Ectodermal cell (in vitro differentiated cells): ENCODE data around the gene RIT2. TPM values are rescaled to one million over a fixed set of nuclear protein-coding genes. Genes with fewer than 3 reads are reported as not detected.

ENCODE experiments used
- H3K27ac ChIP-seq: 2 replicates; pipeline ENCODE4 v1.7.0; 2013; ENCODE audit warnings: mild to moderate bottlenecking, low read depth, low read length; ENCODE audit not compliant: insufficient read depth, poor library complexity, severe bottlenecking
- H3K27me3 ChIP-seq: 2 replicates; pipeline ENCODE4 v1.7.0; 2013; ENCODE audit warnings: mild to moderate bottlenecking, low read length; ENCODE audit not compliant: insufficient read depth, control insufficient read depth, poor library complexity, severe bottlenecking
- H3K36me3 ChIP-seq: one replicate; pipeline ENCODE4 v1.7.0; 2013; ENCODE audit warnings: low read length; ENCODE audit not compliant: control insufficient read depth, insufficient read depth
- H3K4me1 ChIP-seq: one replicate; pipeline ENCODE4 v1.7.0; 2013; ENCODE audit warnings: low read length; ENCODE audit not compliant: control insufficient read depth, insufficient read depth
- H3K4me3 ChIP-seq: 2 replicates; pipeline ENCODE4 v1.7.0; 2013; ENCODE audit warnings: low read depth, low read length, control low read depth; ENCODE audit not compliant: insufficient read depth
- H3K9me3 ChIP-seq: 2 replicates; pipeline ENCODE4 v1.7.0; 2013; ENCODE audit warnings: mild to moderate bottlenecking, low read length, moderate library complexity; ENCODE audit not compliant: control insufficient read depth
- WGBS, 2 experiments: methylation state at CpG; one replicate each; pipeline ENCODE4 v1.1.7; 2013; ENCODE audit warnings: missing lambda C conversion rate in 2 of 2; 5-methylcytosine and 5-hydroxymethylcytosine counted together
- polyA plus RNA-seq, 4 experiments: library from polyadenylated mRNA; stranded (reverse); fragments of 50-300 nt; gene quantifications; one replicate each; pipeline ENCODE4 v1.2.3, GENCODE V29; 2013

RIT2 gene
- not detected for polyA plus RNA-seq (2013, experiment 1 of 4)
- polyA plus RNA-seq (2013, experiment 2 of 4) = not detected
- not detected for polyA plus RNA-seq (2013, experiment 3 of 4)
- not detected for polyA plus RNA-seq (2013, experiment 4 of 4)

DNA sequence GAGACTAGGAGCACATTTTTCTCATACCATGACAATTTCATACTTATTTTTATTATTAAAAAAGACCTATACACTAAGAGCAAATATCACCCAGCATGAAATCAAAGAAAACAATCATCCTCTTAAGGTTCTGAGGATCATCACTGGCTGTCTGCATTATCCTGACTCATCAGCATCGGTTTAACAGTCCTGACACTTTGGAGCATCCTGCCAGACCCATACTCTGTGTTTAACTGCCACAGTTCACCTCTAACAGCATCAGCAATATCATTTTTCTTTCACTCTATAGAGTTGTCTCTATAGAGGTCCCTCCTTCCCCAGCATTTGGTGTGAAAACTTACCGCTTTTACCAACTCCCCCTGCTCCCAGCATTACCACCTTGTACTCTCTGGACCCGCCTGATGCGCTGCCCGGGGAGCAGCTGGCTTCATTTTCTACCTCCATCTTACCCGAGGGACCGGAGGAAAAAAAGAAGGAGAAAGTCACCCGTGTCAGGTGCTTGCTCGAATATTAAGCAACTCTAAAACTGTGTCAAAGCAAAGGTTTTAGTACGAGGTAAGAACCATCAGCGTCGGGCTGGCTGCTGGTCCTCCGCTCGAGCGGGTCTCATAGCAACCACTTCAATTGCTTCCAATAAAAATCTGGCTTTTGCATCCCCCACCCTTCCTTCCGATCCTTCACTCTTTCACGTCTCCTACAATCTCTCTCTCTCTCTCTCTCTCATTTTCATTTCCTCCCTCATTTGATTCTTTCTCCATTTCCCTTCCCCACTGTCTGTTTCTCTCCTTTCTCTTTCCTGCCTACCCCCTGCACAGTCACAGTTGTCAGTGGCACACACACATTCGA is at the start of gene RIT2:
Gene RIT2 (minus strand): TSS at position 610 of the 846 bp plus-strand sequence.
- Histone ChIP-seq H3K27ac (no peak within 1 kb of the TSS), H3K36me3 (no peaks in the 10 kb centered on the region), H3K4me1 (no peaks in the 10 kb centered on the region), H3K4me3 (no peak within 1 kb of the TSS), H3K9me3 (no peaks in the 10 kb centered on the region), H3K27me3 (no peaks in the 10 kb centered on the region)
- WGBS, 2 experiments = 83 to 85% methylated on average over 18 of the region's 18 CpGs

DNA sequence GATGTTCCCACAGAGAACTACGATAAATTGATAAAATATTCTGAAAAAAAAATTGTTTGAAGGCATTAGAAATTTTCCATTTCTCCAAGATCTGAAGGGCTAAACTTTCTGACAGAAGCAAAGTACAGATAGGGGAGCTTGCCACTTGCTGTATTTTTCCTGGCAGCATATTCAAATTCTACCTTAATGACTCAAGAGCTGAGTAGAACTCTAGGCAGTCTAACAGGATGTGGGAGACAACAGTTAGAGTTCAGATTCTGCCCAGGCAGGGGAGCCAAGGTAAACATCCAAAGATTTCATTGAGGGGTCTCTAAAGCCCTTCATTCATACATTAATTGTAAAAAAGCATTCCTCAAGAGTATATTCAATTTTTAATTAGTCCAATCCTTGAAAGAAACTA is 46.0 kb upstream of the RIT2 start:
- no peak overlapping the region for H3K4me3 ChIP-seq
- H3K27ac ChIP-seq = no peak overlapping the region
- H3K27me3 ChIP-seq = no peaks in the 10 kb centered on the region
- no peaks in the 10 kb centered on the region for H3K4me1 ChIP-seq
- no peaks in the 10 kb centered on the region for H3K36me3 ChIP-seq
- WGBS, 2 experiments = 95 to 100% methylated on average over 1 of the region's 1 CpG
- peaks cover 2% of the 10 kb centered on the region for H3K9me3 ChIP-seq

DNA sequence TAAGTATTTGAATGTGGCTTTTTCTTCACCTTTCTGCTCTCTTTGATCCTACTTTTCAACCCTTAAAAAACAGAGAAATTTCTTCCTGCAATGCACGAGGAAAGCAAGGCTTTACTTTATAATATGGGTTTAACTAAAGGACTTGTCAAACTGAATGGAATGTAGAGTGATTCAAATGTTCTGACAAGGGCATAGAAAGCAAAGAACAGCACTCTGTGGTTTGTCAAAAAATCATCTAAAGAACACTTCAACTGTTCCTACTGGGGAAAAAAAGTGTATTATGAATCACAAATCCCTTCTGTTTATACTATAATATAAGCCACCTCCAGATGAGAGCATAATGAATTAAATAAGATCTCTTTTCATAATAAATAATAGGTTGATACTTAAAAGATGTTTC is 45.0 kb upstream of the RIT2 start:
- Histone ChIP-seq H3K27me3 (no peaks in the 10 kb centered on the region), H3K36me3 (no peaks in the 10 kb centered on the region), H3K27ac (no peak overlapping the region), H3K4me1 (no peaks in the 10 kb centered on the region), H3K4me3 (no peak overlapping the region), H3K9me3 (peaks cover 2% of the 10 kb centered on the region)
- WGBS, 2 experiments = 60 to 75% methylated on average over 1 of the region's 1 CpG

DNA sequence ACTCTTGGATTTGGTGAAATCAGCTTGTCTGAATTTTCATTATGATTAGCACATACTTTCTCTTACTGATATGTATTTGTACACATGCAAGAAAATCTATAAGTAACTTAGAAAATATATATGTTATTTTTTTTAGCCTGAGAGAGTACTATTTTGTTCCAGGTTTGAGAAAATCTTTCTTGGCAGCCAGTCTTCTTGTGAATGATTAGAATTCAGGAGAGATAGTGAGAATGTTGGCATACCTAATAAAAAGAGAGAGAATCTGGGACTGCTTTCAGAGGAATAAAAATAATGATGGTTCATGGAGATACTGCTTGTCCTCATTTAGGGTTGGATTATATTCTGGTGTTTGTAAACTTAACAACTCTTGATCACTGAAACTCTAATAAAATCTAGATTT is 44.4 kb upstream of the RIT2 start:
- no peak overlapping the region for H3K4me3 ChIP-seq
- H3K4me1 ChIP-seq = no peaks in the 10 kb centered on the region
- H3K36me3 ChIP-seq = no peaks in the 10 kb centered on the region
- no peaks in the 10 kb centered on the region for H3K27me3 ChIP-seq
- H3K27ac ChIP-seq = no peak overlapping the region
- peaks cover 2% of the 10 kb centered on the region for H3K9me3 ChIP-seq

DNA sequence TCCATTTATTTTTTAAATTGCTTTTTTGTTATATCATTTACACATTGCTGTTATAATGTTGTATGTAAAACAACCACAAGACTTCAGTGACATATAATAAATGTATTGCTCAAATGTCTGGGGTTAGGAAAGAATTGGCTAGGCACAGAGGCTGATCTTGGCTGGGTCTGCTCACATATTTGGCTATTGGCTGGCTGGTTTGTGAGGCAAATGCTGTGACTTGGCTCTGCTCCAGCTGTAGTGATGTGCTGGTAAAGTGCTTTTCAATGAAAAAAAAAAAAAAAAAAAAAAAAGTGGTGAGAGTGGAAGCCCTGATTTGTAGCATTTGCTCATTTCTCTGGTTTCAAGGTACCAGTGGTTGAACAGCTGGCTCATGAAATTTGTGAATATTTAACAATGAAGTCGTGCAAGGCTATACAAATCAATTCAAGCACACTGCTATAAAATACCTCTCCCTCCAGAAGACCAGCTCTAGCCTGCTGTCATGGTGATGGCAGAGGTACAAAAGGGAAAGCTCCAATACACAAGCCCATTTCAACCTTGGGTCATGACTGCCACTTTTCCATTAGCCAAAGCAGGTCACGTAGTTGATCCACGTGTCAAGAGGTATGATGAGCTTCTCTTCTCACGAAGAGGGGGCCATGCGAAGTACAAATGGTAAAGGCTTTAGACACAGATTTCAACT is 43.7 kb upstream of the RIT2 start:
- no peak overlapping the region for H3K4me3 ChIP-seq
- H3K9me3 ChIP-seq = peaks cover under 1% of the 10 kb centered on the region
- H3K4me1 ChIP-seq = no peaks in the 10 kb centered on the region
- no peaks in the 10 kb centered on the region for H3K36me3 ChIP-seq
- WGBS, 2 experiments = 88 to 95% methylated on average over 5 of the region's 5 CpGs
- H3K27ac ChIP-seq = no peak overlapping the region
- no peaks in the 10 kb centered on the region for H3K27me3 ChIP-seq

DNA sequence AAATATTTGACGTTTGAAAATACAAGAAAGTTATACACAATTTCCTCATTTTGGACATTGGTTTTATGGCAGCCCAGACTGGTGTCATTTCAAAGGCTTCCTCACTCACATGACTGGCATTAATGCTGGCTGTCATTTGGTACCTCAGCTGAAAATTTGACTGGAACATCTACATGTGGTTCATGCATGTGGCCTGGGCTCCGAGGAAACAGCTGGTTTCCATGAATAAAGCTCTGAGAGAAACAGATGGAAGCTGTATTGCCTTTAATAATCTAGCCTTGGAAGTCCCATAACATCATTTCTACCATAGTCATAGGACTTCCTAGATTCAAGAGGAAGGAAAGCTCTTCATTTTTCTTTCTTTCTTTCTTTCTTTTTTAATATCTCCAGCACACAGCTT is 42.9 kb upstream of the RIT2 start:
- no peak overlapping the region for H3K4me3 ChIP-seq
- no peak overlapping the region for H3K27ac ChIP-seq
- no peaks in the 10 kb centered on the region for H3K4me1 ChIP-seq
- WGBS, 2 experiments = 89 to 98% methylated on average over 2 of the region's 2 CpGs
- no peaks in the 10 kb centered on the region for H3K36me3 ChIP-seq
- H3K9me3 ChIP-seq = no peaks in the 10 kb centered on the region
- no peaks in the 10 kb centered on the region for H3K27me3 ChIP-seq

DNA sequence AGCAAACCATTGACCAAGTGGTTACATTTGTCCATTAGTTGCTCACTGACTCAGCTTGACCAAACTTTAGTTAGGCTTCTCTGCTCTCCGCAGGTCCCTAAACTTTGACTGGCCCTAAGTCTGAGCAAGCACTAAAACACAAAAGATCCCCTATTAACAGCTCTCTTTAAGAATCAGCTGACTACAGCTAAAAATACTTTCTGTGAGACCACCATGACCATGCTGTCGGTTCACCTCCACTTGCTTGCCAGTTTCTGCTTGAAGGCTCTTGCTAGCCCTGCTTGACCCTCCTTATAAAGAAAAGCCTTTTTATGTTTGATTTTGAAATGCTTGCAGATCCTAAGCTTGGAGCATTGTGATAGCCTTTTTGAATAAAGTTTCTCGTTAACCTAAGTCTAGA is 40.4 kb upstream of the RIT2 start:
- no peaks in the 10 kb centered on the region for H3K36me3 ChIP-seq
- no peaks in the 10 kb centered on the region for H3K27me3 ChIP-seq
- H3K4me3 ChIP-seq = no peak overlapping the region
- no peaks in the 10 kb centered on the region for H3K9me3 ChIP-seq
- H3K4me1 ChIP-seq = no peaks in the 10 kb centered on the region
- no peak overlapping the region for H3K27ac ChIP-seq
- 92 to 97% methylated on average over 2 to 3 of the region's 3 CpGs for WGBS, 2 experiments

DNA sequence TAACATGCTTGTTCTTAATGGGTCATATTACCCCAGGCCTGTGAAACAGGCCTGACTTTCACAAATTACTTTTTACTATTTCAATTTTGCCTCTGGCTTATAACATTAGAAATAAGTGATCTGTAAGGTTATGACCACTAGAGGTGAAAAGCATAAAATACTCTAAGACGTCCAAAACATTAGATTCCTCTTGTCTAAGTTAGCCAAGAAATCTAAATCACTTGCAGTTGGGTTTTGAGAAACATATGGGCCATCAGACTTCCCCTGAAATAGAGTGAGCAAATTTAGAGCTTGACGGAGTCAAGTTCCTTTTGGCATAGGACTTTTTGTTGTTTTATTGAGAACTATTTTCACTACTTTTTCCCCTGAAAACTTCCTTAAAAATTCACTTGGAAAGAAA is 32.7 kb upstream of the RIT2 start:
- Histone ChIP-seq H3K4me3 (no peak overlapping the region), H3K9me3 (no peaks in the 10 kb centered on the region), H3K27me3 (no peaks in the 10 kb centered on the region), H3K36me3 (no peaks in the 10 kb centered on the region), H3K27ac (no peak overlapping the region), H3K4me1 (no peaks in the 10 kb centered on the region)
- WGBS, 2 experiments = 94 to 95% methylated on average over 1 to 2 of the region's 2 CpGs

DNA sequence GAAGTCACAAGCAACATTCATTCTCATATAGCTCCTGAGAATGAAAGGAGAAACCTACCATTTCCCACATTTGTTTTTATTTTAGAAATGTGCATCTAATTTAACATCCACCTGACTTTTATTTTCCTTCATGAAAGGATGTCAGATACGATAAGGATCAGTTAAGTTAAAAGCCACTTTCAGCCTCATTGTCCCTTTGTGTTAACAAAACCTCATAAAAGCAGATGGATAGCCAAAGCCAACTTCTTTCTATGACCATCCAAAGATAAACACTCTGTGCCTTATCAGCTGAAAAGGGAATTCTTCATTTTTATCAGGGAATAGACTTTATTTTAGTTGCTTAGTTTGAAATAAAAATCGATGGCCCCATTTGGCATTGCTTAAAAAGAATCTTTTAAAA is 25.7 kb upstream of the RIT2 start:
- no peaks in the 10 kb centered on the region for H3K4me1 ChIP-seq
- WGBS, 2 experiments = 96 to 100% methylated on average over 1 of the region's 2 CpGs
- no peaks in the 10 kb centered on the region for H3K36me3 ChIP-seq

DNA sequence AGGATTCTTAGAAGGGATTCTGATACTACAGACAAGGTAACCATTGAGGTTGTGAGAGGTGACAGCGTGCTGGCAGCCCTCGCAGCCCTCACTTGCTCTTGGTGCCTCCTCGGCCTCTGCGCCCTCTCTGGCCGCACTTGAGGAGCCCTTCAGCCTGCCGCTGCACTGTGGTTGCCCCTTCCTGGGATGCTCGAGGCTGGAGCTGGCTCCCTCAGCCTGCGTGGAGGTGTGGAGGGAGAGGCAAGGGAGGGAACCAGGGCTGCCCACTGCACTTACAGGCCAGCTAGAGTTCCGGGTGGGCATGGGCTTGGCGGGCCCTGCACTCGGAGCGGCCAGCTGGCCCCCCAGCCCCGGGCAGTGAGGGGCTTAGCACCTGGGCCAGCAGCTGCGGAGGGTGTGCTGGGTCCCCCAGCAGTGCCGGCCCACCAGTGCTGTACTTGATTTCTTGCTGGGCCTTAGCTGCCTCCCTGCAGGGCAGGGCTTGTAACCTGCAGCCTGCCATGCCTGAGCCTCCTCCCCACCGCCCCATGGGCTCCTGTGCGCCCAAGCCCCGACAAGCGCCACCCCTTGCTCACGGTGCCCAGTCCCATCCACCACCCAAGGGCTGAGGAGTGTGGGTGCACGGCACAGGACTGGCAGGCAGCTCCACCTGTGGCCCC is 23.9 kb upstream of the RIT2 start:
- H3K36me3 ChIP-seq = no peaks in the 10 kb centered on the region
- H3K27me3 ChIP-seq = no peaks in the 10 kb centered on the region
- peaks cover 3% of the 10 kb centered on the region for H3K9me3 ChIP-seq
- H3K4me3 ChIP-seq = no peak overlapping the region
- no peak overlapping the region for H3K27ac ChIP-seq
- WGBS, 2 experiments = 88% methylated on average over 21 of the region's 21 CpGs
- H3K4me1 ChIP-seq = no peaks in the 10 kb centered on the region

More for the DNA sequence above, 25.7 kb upstream of the RIT2 start:
- Histone ChIP-seq H3K4me3 (no peak overlapping the region), H3K9me3 (peaks cover 3% of the 10 kb centered on the region), H3K27ac (no peak overlapping the region), H3K27me3 (no peaks in the 10 kb centered on the region)
